GM19324 (cell line): ENCODE data around the gene P2RY8.

Experiments used
- ATAC-seq: cut with Tn5 transposase; IDR thresholded peaks from one replicate; pipeline ENCODE4 v1.9.1; 2021; ENCODE audit warnings: mild to moderate bottlenecking, moderate library complexity; ENCODE audit not compliant: unreplicated experiment, low FRiP score

P2RY8 gene

DNA sequence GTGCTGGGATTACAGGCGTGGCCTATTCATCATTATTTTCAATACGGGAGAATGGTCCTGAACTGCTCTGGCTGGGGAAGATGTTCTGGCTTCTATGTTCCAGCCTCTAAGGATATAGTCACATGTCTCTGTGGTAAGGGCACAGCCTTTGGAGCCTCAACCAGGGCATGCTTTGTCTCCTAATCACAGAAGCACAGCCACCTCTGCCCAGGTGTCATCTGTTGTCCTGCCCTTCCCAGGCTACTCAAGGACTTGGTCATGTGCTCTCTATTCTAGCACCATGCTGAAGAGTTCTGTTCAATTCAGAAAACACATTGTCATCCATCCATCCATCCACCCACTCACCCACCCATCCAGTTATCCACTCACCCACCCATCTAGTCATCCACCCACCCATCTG lies 113.8 kb downstream of the P2RY8 start:
- no peak for ATAC-seq

GRCh38 chrX:1422135-1422465 lies 114.9 kb downstream of the P2RY8 start:
- ATAC-seq: no peak

- no peak for ATAC-seq
Observed at GRCh38 chrX:1421433-1422134, 115.4 kb downstream of the P2RY8 start.

DNA sequence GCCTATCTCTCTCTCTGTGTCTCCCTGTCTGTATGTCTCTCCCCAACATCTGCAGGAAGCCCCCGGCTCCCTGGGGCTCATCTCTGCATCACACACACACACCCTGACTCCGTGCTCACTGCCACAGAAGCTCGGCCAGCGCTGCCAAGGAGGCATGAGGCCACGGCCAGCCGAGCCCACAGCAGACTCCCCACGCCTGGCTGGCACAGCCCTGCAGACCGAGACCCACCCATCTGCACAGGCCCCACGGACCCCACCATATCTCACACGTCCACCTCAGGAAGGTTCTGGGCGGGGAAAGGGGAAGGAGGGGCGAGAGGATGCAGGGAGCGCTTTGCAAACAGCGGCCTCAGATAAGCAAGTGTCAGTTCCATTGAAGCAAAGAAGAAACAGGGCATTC lies 116.6 kb downstream of the P2RY8 start:
- ATAC-seq: no peak

DNA sequence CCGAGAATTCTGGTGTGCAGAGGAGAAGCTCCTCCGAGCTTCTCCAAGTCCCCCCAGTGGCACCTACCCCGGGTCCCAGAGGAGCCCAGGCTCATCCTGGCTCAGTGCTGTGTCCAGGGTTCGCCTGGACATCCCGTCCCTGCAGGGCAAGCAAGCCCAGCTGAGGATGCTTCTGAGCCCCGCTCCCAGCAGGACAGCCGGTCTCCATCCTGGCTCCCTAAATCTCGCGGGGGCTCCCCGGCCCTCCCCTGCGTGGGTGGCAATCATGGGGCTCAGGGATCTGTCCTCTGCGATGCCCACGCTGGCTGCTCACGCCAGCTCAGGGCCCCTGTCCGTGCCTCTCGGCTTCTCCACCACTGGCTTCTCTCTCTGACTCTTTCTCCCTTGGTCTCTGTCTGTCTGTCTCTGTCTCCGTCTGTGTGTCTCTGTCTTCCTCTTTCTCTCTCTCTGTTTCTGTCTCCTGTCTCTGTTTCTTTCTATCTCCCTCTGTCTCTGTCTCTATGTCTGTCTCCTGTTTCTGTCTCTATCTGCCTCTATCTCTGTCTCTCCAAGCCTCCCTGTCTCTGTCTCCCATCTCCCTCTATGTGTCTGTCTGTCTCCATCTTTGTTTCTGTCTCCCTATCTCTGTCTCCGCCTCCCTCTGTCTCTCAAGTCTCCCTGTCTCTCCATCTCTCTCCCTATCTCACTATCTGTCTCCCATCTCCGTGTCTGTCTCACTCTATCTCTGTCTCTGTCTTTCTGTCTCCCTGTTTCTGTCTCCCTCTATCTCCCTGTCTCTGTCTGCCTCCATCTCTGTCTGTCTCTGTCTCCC lies 117.2 kb downstream of the P2RY8 start:
- ATAC-seq: no peak

DNA sequence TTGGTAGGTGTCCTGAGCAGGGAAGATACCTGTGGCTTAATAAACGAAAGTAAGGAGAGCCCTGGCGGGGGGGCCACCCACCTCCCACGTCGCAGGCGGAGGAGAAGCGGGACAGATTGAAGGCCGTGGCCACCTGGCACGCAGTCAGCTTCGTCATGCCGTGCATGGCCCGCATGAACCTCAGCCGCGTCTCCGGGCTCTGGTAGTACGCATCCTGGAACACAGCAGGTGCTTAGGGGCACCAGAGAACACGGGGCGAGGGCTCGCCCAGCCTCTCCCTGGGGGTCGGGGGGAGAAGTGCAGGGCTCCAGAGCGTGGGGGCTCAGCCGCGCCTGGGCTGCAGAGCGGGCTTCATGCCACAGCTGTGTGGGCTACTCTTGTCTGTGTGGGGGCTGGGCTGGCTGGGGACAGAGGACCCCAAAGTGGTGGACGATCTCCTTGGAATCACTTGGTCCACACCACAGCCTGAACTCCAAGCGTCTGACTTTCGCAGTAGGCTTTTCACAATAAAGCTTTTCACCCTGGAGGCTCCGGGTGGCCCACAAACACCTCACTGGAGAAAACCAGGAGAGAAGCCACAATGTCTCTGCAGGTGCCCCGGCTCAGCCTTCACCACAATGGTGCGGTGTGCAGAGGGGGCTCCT lies 118.0 kb downstream of the P2RY8 start:
- no peak for ATAC-seq

DNA sequence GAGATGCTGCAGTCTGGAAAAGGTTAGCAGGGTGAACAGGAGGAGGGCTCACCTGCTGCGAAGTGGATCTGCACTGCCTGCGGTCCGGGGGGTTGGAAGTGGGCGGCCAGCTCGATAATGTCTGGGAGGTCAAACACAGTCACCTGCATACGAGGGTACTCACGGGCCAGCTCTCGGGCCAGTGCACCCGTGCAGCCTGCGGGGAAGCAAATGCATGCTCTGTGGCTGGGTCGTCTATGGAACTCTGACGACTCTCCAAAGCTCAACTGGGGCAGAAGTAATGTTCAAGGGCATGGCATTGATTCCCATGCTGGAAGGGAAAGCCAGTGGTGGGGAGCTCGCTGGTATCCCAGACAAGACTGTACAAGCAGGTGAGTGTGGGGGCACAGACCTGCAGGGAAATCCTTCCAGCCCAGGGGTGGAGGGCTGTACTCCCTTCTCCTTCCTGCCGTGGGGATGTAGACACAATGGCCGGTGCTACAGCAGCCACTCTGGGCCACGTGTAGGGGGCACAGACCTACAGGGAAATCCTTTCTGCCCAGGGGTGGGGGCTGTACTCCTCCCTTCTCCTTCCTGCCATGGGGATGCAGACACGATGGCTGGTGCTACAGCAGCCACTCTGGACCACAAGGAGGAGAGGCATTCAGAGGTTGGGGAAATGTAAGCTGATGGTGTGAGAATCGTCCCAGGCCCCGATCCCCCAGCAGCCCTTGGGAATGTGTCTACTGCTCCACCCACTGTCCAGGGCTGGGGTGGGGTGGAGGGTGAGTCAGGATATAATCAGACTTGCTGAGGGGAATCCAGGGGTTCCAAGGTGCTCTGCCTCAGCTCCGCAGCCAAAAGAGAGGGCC lies 118.8 kb downstream of the P2RY8 start:
- no peak for ATAC-seq

- ATAC-seq: no peak
Observed at GRCh38 chrX:1416965-1417760, 119.8 kb downstream of the P2RY8 start.

DNA sequence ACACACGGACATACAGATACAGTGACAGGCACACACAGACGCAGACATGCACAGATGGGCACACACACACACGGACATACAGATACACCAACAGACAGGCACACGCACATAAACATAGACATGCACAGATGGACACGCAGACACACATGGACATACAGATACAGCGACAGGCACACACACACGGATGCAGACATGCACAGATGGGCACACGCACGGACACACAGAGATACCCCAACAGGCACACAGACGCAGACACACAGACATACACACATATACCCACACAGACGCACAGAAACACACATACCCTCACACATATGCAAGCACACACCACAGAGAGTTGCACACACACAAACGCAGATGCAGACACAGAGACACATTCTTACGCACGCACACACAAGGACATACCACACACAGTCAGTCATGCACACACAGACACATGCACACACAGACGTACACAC lies 120.6 kb downstream of the P2RY8 start:
- no peak for ATAC-seq
